MM.1S (cell line): ENCODE results near the gene EGFLAM.

ENCODE experiments used
- DNase-seq: peaks from one replicate; pipeline ENCODE4 v3.0.0-alpha.2; 2015
- H2AFZ ChIP-seq: fragments of 300-600 bp; sonication (generic); 2 replicates; pipeline ENCODE4 v1.6.0; 2016; ENCODE audit warnings: antibody characterized with exemption, low read length
- H3F3A ChIP-seq: fragments of 300-600 bp; sonication (generic); 2 replicates; pipeline ENCODE4 v1.6.1; 2016; ENCODE audit warnings: mild to moderate bottlenecking, antibody characterized with exemption, low read length, moderate library complexity, mixed read lengths; ENCODE audit not compliant: insufficient read depth
- H3K27ac ChIP-seq: fragments of 300-600 bp; sonication (generic); 2 replicates; pipeline ENCODE4 v1.5.1; 2016; ENCODE audit warnings: mild to moderate bottlenecking, low read length
- H3K27me3 ChIP-seq: fragments of 300-600 bp; sonication (generic); replicated peaks from 2 replicates; pipeline ENCODE4 v1.6.0; 2016; ENCODE audit warnings: low read length; ENCODE audit not compliant: insufficient read depth
- H3K36me3 ChIP-seq: fragments of 300-600 bp; sonication (generic); replicated peaks from 2 replicates; pipeline ENCODE4 v1.6.1; 2016; ENCODE audit warnings: mild to moderate bottlenecking, low read length, mixed read lengths; ENCODE audit not compliant: insufficient read depth
- H3K4me1 ChIP-seq: fragments of 300-600 bp; sonication (generic); 2 replicates; pipeline ENCODE4 v1.6.1; 2016; ENCODE audit warnings: low read length, mixed read lengths
- H3K4me2 ChIP-seq: fragments of 300-600 bp; sonication (generic); 2 replicates; pipeline ENCODE4 v1.6.0; 2016; ENCODE audit warnings: low read depth, low read length
- H3K4me3 ChIP-seq: fragments of 300-600 bp; sonication (generic); 2 replicates; pipeline ENCODE4 v1.5.1; 2016; ENCODE audit warnings: low read length, mixed read lengths
- H3K79me2 ChIP-seq: fragments of 300-600 bp; sonication (generic); 2 replicates; pipeline ENCODE4 v1.6.1; 2016; ENCODE audit warnings: mixed run types, low read length, mixed read lengths
- H3K9ac ChIP-seq: fragments of 300-600 bp; sonication (generic); 2 replicates; pipeline ENCODE4 v1.6.1; 2016; ENCODE audit warnings: low read length, mixed read lengths
- H3K9me2 ChIP-seq: fragments of 300-600 bp; sonication (generic); replicated peaks from 2 replicates; pipeline ENCODE4 v1.6.1; 2016; ENCODE audit warnings: mild to moderate bottlenecking, low read length, mixed read lengths; ENCODE audit not compliant: insufficient read depth
- H3K9me3 ChIP-seq: fragments of 300-600 bp; sonication (generic); replicated peaks from 2 replicates; pipeline ENCODE4 v1.6.1; 2016; ENCODE audit warnings: mild to moderate bottlenecking, low read length, mixed read lengths; ENCODE audit not compliant: insufficient read depth
- H4K20me1 ChIP-seq: fragments of 300-600 bp; sonication (generic); 2 replicates; pipeline ENCODE4 v1.6.1; 2016; ENCODE audit warnings: mild to moderate bottlenecking, low read length, moderate library complexity, mixed read lengths; ENCODE audit not compliant: insufficient read depth
- EZH2 ChIP-seq: fragments of 300-600 bp; sonication (generic); optimal IDR thresholded peaks from 2 replicates; pipeline ENCODE3; 2017; ENCODE audit warnings: low read depth, mild to moderate bottlenecking, antibody characterized with exemption, low read length, mixed read lengths
- EZH2phosphoT487 ChIP-seq: fragments of 300-600 bp; sonication (generic); IDR thresholded peaks from 2 replicates; pipeline ENCODE4 v1.6.1; 2018; ENCODE audit warnings: antibody characterized with exemption, low read length
- TF ChIP-seq, protein P1 (sequence below): fragments of 300-600 bp; sonication (generic); IDR thresholded peaks from 2 replicates; pipeline ENCODE4 v1.5.1; 2016; ENCODE audit warnings: antibody characterized with exemption, low read length, mixed read lengths

EGFLAM gene

DNA sequence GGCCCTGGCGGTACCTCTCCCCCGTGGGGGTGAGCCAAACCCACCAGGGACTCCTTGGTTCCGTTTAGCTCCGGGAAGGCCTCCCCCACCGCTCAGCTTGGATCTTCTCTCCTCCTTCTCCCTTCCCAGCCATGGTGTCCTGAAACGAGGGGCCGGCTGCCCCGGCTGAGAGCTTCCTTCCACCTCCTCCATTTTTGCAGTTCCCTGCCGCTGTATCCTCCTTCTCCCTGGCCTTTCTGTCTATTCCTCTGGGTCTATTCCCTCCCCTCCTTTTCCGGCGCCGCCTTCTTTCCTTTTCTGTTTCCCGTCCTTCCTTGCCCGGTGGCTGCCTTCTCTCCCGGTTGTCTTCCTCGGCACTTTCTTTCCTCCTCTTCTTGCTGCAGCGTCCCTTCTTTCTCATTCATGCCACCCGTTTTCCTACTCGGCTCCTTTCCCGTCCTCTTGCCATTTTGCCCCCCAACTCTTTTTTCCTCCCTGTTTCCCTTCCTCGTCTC is 187.7 kb downstream of the EGFLAM start:
- peaks cover 17% of the 10 kb centered on the region for H3K27me3 ChIP-seq
- no peaks in the 10 kb centered on the region for H3K79me2 ChIP-seq
- no peak overlapping the region for H3K27ac ChIP-seq
- no peak for DNase-seq
- no peak overlapping the region for H3K4me3 ChIP-seq
- no peaks in the 10 kb centered on the region for H3K4me1 ChIP-seq
- H3K36me3 ChIP-seq, result no peaks in the 10 kb centered on the region
- no peaks in the 10 kb centered on the region for H4K20me1 ChIP-seq
- no peaks in the 10 kb centered on the region for H3F3A ChIP-seq
- no peak for TF ChIP-seq EZH2phosphoT487
- no peak for TF ChIP-seq EZH2
- no peaks in the 10 kb centered on the region for H3K9me2 ChIP-seq
- no peaks in the 10 kb centered on the region for H3K9me3 ChIP-seq
- H3K4me2 ChIP-seq, result no peak overlapping the region
- no peak overlapping the region for H3K9ac ChIP-seq
- no peak overlapping the region for H2AFZ ChIP-seq

DNA sequence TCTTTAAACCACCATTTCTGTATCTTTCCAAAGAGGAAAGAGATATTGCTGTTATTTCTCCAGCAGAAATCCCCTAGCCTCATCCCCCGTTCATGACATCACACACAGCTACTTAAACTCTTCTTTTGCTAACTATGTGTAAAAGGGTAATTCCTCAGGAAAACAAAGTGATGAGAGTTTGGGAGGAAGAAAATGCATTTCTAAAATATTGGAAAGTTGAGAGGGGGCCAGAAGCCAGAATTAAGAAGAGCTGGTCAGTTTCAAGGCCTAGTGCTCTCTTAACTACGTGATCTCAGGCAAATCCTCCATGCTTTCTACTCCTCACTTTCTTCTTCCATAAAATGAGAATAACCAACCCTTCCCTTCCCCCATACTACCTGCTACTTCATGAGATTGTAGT is 188.7 kb downstream of the EGFLAM start:
- Histone ChIP-seq H3K4me1 (no peaks in the 10 kb centered on the region), H3K27ac (no peak overlapping the region), H3K27me3 (peaks cover 20% of the 10 kb centered on the region), H3K79me2 (no peaks in the 10 kb centered on the region), H3K36me3 (no peaks in the 10 kb centered on the region), H3K9me2 (no peaks in the 10 kb centered on the region), H3K4me3 (no peak overlapping the region), H3F3A (no peaks in the 10 kb centered on the region), H4K20me1 (no peaks in the 10 kb centered on the region), H2AFZ (no peak overlapping the region), H3K4me2 (no peak overlapping the region), H3K9me3 (no peaks in the 10 kb centered on the region), H3K9ac (no peak overlapping the region)
- no peak for DNase-seq
- no peak for TF ChIP-seq EZH2phosphoT487
- no peak for TF ChIP-seq EZH2
- TF ChIP-seq, protein P1, sequence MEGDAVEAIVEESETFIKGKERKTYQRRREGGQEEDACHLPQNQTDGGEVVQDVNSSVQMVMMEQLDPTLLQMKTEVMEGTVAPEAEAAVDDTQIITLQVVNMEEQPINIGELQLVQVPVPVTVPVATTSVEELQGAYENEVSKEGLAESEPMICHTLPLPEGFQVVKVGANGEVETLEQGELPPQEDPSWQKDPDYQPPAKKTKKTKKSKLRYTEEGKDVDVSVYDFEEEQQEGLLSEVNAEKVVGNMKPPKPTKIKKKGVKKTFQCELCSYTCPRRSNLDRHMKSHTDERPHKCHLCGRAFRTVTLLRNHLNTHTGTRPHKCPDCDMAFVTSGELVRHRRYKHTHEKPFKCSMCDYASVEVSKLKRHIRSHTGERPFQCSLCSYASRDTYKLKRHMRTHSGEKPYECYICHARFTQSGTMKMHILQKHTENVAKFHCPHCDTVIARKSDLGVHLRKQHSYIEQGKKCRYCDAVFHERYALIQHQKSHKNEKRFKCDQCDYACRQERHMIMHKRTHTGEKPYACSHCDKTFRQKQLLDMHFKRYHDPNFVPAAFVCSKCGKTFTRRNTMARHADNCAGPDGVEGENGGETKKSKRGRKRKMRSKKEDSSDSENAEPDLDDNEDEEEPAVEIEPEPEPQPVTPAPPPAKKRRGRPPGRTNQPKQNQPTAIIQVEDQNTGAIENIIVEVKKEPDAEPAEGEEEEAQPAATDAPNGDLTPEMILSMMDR, result no peak

DNA sequence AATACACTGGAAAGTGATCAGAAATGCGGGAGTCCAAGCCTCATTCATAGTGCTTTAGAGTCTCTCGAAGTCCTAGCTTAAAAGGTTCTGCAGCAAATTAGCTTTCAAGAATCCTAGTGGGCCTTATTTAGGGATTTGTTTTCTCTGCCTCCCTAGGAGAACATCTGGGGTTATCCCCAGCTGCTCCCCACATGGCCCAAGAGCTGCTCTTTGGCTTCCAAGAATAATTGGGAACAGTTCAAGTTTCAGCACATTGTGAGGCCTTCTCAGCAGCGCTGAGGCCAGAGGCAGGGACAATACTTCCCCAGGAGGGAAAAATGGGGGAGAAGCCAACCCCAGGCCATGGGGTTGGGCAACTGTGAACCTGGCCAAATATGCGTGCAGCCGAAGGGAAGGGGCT is 189.4 kb downstream of the EGFLAM start:
- Histone ChIP-seq H3K9me2 (no peaks in the 10 kb centered on the region), H3K9me3 (no peaks in the 10 kb centered on the region), H3K4me1 (peaks cover 6% of the 10 kb centered on the region), H3K27ac (no peak overlapping the region), H3K4me2 (no peak overlapping the region), H3F3A (0 out of 2 replicates have a peak, but pooled peaks cover 3% of the 10 kb centered on the region), H3K36me3 (no peaks in the 10 kb centered on the region), H4K20me1 (no peaks in the 10 kb centered on the region), H3K27me3 (peaks cover 27% of the 10 kb centered on the region), H3K4me3 (no peak overlapping the region), H3K79me2 (no peaks in the 10 kb centered on the region), H3K9ac (no peak overlapping the region), H2AFZ (no peak overlapping the region)
- no peak for DNase-seq
- TF ChIP-seq, protein P1, result no peak
- TF ChIP-seq EZH2phosphoT487 (no peak), EZH2 (no peak)

DNA sequence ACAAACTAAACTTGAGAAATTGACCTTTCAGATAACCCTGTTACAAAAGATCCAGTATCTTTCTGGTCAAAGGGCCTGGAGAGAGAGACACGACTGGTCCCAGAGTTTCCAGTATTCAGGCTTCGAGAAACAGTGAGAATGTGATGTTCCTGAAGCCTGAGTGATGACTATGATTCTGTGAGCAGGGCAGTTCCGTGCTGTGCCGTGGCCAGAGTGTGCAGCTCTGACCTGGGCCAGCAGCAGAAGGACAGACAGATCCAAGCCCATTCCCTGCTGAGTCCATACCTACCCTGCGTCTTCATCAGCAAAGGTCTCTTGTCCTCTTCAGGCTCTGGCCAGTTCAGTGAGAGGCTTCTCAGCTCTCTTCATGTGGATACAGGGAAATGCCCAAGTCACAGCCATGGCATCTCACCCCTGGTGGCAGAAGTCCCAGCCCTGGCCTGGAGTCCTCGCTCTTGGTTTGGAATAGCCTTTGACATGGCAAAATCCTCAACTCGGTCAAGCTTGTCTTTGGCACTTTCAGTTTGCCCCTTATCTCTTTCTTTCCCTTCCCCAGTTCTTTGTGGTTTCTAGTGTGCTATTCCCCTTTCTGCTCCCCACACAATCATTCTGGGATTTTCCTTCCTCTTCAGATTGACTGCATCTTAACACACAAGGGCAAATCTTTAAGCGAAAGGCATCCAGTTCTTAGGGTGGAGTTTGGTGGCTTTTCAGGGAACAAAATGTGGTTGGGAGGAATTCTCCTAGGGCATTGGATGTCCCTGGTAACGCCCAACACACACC is 190.4 kb downstream of the EGFLAM start:
- H3K27me3 ChIP-seq, result peaks cover 29% of the 10 kb centered on the region
- H3K9me3 ChIP-seq, result no peaks in the 10 kb centered on the region
- no peaks in the 10 kb centered on the region for H3K9me2 ChIP-seq
- no peak for DNase-seq
- H2AFZ ChIP-seq, result no peak overlapping the region
- H3K9ac ChIP-seq, result no peak overlapping the region
- H3K4me3 ChIP-seq, result no peak overlapping the region
- H3K36me3 ChIP-seq, result no peaks in the 10 kb centered on the region
- H3K4me2 ChIP-seq, result no peak overlapping the region
- TF ChIP-seq, protein P1, result no peak
- TF ChIP-seq EZH2phosphoT487, result no peak
- no peak for TF ChIP-seq EZH2
- peaks cover 14% of the 10 kb centered on the region for H3K4me1 ChIP-seq
- peaks cover 9% of the 10 kb centered on the region; the same call in 1 of the 2 replicates for H3F3A ChIP-seq
- H4K20me1 ChIP-seq, result no peaks in the 10 kb centered on the region
- H3K79me2 ChIP-seq, result no peaks in the 10 kb centered on the region
- no peak overlapping the region for H3K27ac ChIP-seq
